BE2C (cell line): ENCODE data around the gene TNFAIP2.

Source experiments
- DNase-seq: peaks from one replicate; pipeline ENCODE4 v3.0.0-alpha.2; 2020
- H3K27me3 ChIP-seq: fragments of 250-450 bp; sonication (Bioruptor Pico); 2 replicates; pipeline ENCODE4 v1.5.1; 2020; ENCODE audit warnings: mild to moderate bottlenecking
- H3K36me3 ChIP-seq: fragments of 250-450 bp; sonication (Bioruptor Pico); 2 replicates; pipeline ENCODE4 v1.5.1; 2020; ENCODE audit warnings: mild to moderate bottlenecking
- H3K4me1 ChIP-seq: fragments of 250-450 bp; sonication (Bioruptor Pico); 2 replicates; pipeline ENCODE4 v1.5.1; 2020
- H3K4me3 ChIP-seq: 2 replicates; pipeline ENCODE4 v1.5.1; 2011; ENCODE audit warnings: low read depth, low read length
- H3K9me3 ChIP-seq: fragments of 250-450 bp; sonication (Bioruptor Pico); 2 replicates; pipeline ENCODE4 v1.5.1; 2020
- CTCF ChIP-seq: IDR thresholded peaks from 2 replicates; pipeline ENCODE4 v1.5.1; 2012; ENCODE audit warnings: mild to moderate bottlenecking, low read depth, low read length

The TNFAIP2 gene

GRCh38 chr14:103101963-103102688, 21.1 kb upstream of the TNFAIP2 start:
- no peak for TF ChIP-seq CTCF
- no peak for DNase-seq
- H3K4me3 ChIP-seq: no peak overlapping the region
- H3K36me3 ChIP-seq: no peaks in the 10 kb centered on the region
- H3K4me1 ChIP-seq: no peaks in the 10 kb centered on the region
- no peaks in the 10 kb centered on the region for H3K9me3 ChIP-seq
- H3K27me3 ChIP-seq: peaks cover 29% of the 10 kb centered on the region

GRCh38 chr14:103102689-103103260, 20.5 kb upstream of the TNFAIP2 start:
- Histone ChIP-seq H3K4me1 (no peaks in the 10 kb centered on the region), H3K9me3 (no peaks in the 10 kb centered on the region), H3K4me3 (no peak overlapping the region), H3K27me3 (peaks cover 29% of the 10 kb centered on the region), H3K36me3 (no peaks in the 10 kb centered on the region)
- TF ChIP-seq CTCF: no peak
- DNase-seq: no peak

- DNase-seq: peak; percentile 76
- peaks cover 29% of the 10 kb centered on the region for H3K27me3 ChIP-seq
- peak; percentile 47 for TF ChIP-seq CTCF
- H3K4me3 ChIP-seq: peak overlapping the region; percentile 23; the same call in 1 of the 2 replicates
- no peaks in the 10 kb centered on the region for H3K9me3 ChIP-seq
- H3K36me3 ChIP-seq: no peaks in the 10 kb centered on the region
- H3K4me1 ChIP-seq: no peaks in the 10 kb centered on the region
Measured at GRCh38 chr14:103103461-103104388, 19.5 kb upstream of the TNFAIP2 start.

GRCh38 chr14:103104389-103104653, 18.9 kb upstream of the TNFAIP2 start:
- H3K4me1 ChIP-seq: no peaks in the 10 kb centered on the region
- H3K27me3 ChIP-seq: peaks cover 29% of the 10 kb centered on the region
- TF ChIP-seq CTCF: no peak
- no peak overlapping the region for H3K4me3 ChIP-seq
- no peak for DNase-seq
- H3K9me3 ChIP-seq: no peaks in the 10 kb centered on the region
- H3K36me3 ChIP-seq: no peaks in the 10 kb centered on the region

GRCh38 chr14:103104654-103105452, 18.4 kb upstream of the TNFAIP2 start:
- peak; percentile 78 for DNase-seq
- H3K4me3 ChIP-seq: no peak overlapping the region

More at GRCh38 chr14:103104654-103105452, 18.4 kb upstream of the TNFAIP2 start:
- Histone ChIP-seq H3K27me3 (peaks cover 29% of the 10 kb centered on the region), H3K36me3 (no peaks in the 10 kb centered on the region), H3K4me1 (no peaks in the 10 kb centered on the region; the same call in 1 of the 2 replicates), H3K9me3 (no peaks in the 10 kb centered on the region)
- peak; percentile 95 for TF ChIP-seq CTCF
